ENCODE results near the gene TUB. TPM values are rescaled to one million over a fixed set of nuclear protein-coding genes. Genes with fewer than 3 reads are reported as not detected.

Gene TUB, protein sequence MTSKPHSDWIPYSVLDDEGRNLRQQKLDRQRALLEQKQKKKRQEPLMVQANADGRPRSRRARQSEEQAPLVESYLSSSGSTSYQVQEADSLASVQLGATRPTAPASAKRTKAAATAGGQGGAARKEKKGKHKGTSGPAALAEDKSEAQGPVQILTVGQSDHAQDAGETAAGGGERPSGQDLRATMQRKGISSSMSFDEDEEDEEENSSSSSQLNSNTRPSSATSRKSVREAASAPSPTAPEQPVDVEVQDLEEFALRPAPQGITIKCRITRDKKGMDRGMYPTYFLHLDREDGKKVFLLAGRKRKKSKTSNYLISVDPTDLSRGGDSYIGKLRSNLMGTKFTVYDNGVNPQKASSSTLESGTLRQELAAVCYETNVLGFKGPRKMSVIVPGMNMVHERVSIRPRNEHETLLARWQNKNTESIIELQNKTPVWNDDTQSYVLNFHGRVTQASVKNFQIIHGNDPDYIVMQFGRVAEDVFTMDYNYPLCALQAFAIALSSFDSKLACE
- total RNA-seq (2022) (1.5 and 2.2 TPM in 2 replicates), Bru-seq, nascent RNA (percentile 17 among the genes with signal in this experiment), BruChase-seq, experiment 1, labeled RNA remaining after a 6-hour chase (percentile 21 among the genes with signal in this experiment), BruChase-seq, experiment 2, labeled RNA remaining after a 2-hour chase (percentile 15 among the genes with signal in this experiment)
- long read RNA-seq, partial matches to known transcripts: 0 of 2 reads
- long read RNA-seq, other reads (novel, unspliced or antisense): 2 of 2 reads

DNA sequence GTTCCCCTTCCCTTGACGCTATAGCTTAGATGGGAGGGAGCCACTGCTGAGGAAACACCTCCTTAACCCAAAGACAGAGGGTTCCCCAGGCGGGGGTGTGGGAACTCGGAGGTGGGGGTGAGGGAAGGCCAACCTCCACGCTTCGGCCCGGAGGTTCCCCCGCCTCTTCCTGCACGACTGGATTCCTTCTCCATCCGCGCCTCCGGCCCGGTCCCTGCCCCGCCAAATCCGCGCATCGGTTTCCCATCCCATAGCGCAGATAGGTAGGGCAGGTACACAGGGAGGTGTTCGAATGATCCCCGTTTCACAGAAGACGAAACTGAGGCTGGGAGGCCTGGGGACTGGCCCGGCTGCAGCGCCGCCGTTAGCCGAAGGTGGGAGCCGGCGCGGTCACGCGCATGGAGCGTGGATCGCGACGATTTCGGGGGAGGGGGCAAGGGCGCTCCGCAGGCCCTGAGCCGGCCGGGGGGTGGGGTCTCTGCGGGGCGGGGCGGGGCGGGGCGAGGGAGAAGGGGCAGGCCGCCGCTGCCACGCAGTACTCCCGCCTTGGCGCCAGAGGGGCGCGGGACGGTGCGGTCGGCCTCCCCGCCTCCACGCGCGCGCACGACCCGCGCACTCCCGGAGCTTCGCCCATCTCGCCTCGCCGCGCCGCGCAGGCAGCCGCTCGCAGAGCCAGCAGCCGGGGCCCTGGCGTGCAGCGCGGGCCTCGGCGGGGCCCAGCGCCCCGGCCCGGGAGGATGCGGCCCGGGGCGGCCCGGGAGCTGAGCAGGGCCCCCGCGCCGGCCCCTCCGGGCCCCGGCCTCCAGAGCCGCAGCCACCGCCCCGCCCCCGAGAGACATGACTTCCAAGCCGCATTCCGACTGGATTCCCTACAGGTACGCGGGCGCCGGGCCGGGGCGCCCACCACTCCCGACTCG lies at the start of gene TUB:
TUB (plus strand) TSS at position 538 of the 917 bp plus-strand sequence; CDS start at position 838, 300 bp downstream.
- H3K4me1 Mint-ChIP-seq (ENCODE audit: low read depth, unreplicated experiment): no peaks in the 10 kb centered on the region
- no peak within 1 kb of the TSS for H3K27ac Mint-ChIP-seq (ENCODE audit: unreplicated experiment)
- no TSS peak for BruUV-seq (replicated peaks)
- H3K27me3 Mint-ChIP-seq (ENCODE audit: unreplicated experiment): peaks cover 92% of the 10 kb centered on the region
- TF ChIP-seq, protein P1, sequence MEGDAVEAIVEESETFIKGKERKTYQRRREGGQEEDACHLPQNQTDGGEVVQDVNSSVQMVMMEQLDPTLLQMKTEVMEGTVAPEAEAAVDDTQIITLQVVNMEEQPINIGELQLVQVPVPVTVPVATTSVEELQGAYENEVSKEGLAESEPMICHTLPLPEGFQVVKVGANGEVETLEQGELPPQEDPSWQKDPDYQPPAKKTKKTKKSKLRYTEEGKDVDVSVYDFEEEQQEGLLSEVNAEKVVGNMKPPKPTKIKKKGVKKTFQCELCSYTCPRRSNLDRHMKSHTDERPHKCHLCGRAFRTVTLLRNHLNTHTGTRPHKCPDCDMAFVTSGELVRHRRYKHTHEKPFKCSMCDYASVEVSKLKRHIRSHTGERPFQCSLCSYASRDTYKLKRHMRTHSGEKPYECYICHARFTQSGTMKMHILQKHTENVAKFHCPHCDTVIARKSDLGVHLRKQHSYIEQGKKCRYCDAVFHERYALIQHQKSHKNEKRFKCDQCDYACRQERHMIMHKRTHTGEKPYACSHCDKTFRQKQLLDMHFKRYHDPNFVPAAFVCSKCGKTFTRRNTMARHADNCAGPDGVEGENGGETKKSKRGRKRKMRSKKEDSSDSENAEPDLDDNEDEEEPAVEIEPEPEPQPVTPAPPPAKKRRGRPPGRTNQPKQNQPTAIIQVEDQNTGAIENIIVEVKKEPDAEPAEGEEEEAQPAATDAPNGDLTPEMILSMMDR (IDR thresholded peaks at IDR 0.05; ENCODE audit: unreplicated experiment): no peak
- DNase-seq: peak; percentile 16
- H3K36me3 Mint-ChIP-seq (ENCODE audit: insufficient read depth, unreplicated experiment): peaks cover 9% of the 10 kb centered on the region
- CTCF ChIA-PET: interaction anchor here (1.0 kb wide), 2 partner anchors 18 to 75 kb away, joined by 3 read pairs; no protein-coding TSS in a partner anchor
- intact Hi-C loops (cut with micrococcal nuclease; ENCODE audit: unreplicated experiment): no loop called here
- H3K9me3 Mint-ChIP-seq (ENCODE audit: low read depth, unreplicated experiment): no peaks in the 10 kb centered on the region
- H3K4me3 Mint-ChIP-seq (ENCODE audit: low read depth, unreplicated experiment): peak within 1 kb of the TSS; percentile 56

DNA sequence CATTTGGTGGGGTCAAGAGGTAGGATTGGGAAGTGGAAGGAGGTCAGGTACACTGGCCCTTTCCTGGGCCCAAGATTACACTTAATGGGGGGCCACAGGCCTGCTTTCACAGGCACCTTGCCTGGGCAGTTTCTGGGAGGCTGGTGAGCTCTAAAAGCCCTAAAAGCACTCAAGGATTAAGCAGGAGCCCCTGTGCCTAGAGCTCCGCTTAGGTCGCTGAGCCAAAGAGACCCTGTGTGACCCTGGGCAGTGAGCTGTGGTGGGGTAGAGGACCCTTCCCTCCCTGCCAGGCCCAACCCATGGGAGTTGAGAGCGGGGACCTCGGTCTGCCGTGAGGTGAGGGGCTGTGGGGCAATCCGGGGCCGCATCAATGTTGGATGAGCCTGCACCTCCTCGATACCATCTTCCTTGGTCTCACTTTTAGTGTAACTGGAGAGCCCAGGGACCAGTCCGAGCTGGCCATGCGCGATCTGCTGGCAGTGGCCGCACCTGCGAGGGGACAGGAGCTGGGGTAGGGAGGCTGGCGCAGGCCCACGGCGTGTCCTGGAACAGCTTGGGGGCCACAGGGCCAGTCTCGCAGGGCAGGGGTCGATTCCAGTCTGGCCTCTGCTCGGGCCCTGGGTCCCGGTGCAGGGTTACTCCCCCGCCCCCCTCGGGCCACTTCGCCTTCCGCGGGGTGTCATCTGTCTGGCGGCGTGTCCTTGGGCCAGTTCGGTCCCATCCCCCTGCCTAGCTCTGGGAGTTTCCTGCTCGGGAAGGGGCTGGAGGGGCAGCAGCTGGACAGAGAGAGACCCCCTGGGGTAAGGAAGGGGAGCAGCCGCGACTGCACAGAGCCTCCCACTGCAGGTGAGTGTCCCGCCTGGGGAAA lies 49.5 kb upstream of the TUB start:
- no peak for DNase-seq
- no peak overlapping the region for H3K27ac Mint-ChIP-seq (ENCODE audit: unreplicated experiment)
- H3K9me3 Mint-ChIP-seq (ENCODE audit: low read depth, unreplicated experiment): no peaks in the 10 kb centered on the region
- peaks cover 72% of the 10 kb centered on the region for H3K27me3 Mint-ChIP-seq (ENCODE audit: unreplicated experiment)
- intact Hi-C loops (cut with micrococcal nuclease; ENCODE audit: unreplicated experiment): loop anchor here (2.0 kb wide), 1 partner anchor 39 kb away; no protein-coding TSS in a partner anchor
- H3K4me1 Mint-ChIP-seq (ENCODE audit: low read depth, unreplicated experiment): peaks cover 9% of the 10 kb centered on the region
- TF ChIP-seq, protein P1 (IDR thresholded peaks at IDR 0.05; ENCODE audit: unreplicated experiment): no peak
- H3K4me3 Mint-ChIP-seq (ENCODE audit: low read depth, unreplicated experiment): no peak overlapping the region
- no peaks in the 10 kb centered on the region for H3K36me3 Mint-ChIP-seq (ENCODE audit: insufficient read depth, unreplicated experiment)
- CTCF ChIA-PET: interaction anchor here (5.0 kb wide), 1 partner anchor 68 kb away, joined by 59 read pairs; no protein-coding TSS in a partner anchor
- BruUV-seq (replicated peaks): no TSS peak

DNA sequence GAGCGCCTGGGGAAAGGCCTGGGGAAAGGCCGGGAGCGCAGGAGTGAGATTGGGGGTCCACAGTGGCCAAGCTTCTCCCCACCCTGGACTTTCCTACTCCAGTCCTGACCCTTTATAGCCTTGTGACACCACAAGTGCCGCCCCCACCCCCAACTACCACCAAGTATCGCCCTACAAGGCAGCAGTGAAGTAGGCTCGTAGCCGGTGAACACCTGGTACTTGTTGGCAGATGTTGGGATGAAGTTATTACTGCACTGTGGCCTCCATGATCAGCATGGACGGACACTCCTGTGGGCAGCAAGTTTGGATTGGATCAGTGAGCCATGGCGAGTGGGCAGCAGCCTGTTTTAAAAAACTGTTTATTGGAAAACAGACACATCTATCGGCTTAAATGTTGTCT lies 48.9 kb upstream of the TUB start:
- TF ChIP-seq, protein P1 (IDR thresholded peaks at IDR 0.05; ENCODE audit: unreplicated experiment): no peak
- Mint-ChIP-seq H3K4me1 (ENCODE audit: low read depth, unreplicated experiment) (peaks cover 9% of the 10 kb centered on the region), H3K4me3 (ENCODE audit: low read depth, unreplicated experiment) (no peak overlapping the region), H3K9me3 (ENCODE audit: low read depth, unreplicated experiment) (no peaks in the 10 kb centered on the region), H3K27ac (ENCODE audit: unreplicated experiment) (no peak overlapping the region), H3K27me3 (ENCODE audit: unreplicated experiment) (peaks cover 78% of the 10 kb centered on the region), H3K36me3 (ENCODE audit: insufficient read depth, unreplicated experiment) (no peaks in the 10 kb centered on the region)
- CTCF ChIA-PET: interaction anchor here (5.0 kb wide), 1 partner anchor 67 kb away, joined by 59 read pairs; no protein-coding TSS in a partner anchor
- no peak for DNase-seq
- intact Hi-C loops (cut with micrococcal nuclease; ENCODE audit: unreplicated experiment): loop anchor here (2.0 kb wide), 1 partner anchor 39 kb away; no protein-coding TSS in a partner anchor
- no TSS peak for BruUV-seq (replicated peaks)

All from Calu3 (cell line).